ENCODE data around the gene FBXO17.
A peak's percentile ranks its signal among the peaks of the same experiment; 100 is the strongest.

The FBXO17 gene

DNA sequence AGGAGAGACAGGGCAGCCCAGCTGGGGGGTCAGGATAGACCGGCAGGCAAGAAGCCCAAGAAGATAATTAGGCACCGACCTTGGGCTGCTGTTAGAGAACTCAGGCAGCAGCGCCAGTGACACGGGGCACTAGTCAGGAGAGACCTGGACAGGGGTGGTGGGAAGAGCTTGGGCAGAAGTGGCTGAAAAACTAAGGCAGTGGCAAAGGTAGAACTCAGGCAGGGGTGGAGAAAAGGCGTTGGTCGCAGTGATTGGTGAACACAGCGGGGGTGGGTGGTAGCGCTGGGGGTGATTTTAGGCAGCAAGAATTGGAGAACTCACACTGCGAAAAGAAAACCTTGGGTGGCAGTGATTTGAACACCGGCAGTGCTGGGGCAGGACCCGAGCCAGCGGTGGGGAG, 67.9 kb downstream of the FBXO17 start:
- no peak overlapping the region for H3K9ac ChIP-seq (ENCODE audit: low read depth, low read length)
- no peaks in the 10 kb centered on the region for H3K9me3 ChIP-seq (ENCODE audit: control insufficient read depth, insufficient read depth, low read length)
- peaks cover 3% of the 10 kb centered on the region; the same call in 1 of the 2 replicates for H3K4me1 ChIP-seq (ENCODE audit: insufficient read depth, low read length)
- no peaks in the 10 kb centered on the region for H3K36me3 ChIP-seq (ENCODE audit: insufficient read depth, low read length)

DNA sequence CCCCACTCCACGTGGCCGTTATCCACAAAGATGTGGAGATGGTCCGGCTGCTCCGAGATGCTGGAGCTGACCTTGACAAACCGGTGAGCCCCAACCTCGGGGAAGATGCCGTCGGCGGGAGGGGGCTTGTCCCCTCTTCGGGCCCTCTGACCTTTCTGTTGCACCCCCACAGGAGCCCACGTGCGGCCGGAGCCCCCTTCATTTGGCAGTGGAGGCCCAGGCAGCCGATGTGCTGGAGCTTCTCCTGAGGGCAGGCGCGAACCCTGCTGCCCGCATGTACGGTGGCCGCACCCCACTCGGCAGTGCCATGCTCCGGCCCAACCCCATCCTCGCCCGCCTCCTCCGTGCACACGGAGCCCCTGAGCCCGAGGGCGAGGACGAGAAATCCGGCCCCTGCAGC, 68.3 kb downstream of the FBXO17 start:
- H3K4me1 ChIP-seq (ENCODE audit: insufficient read depth, low read length) = peaks cover 3% of the 10 kb centered on the region; the same call in 1 of the 2 replicates
- no peak overlapping the region for H3K9ac ChIP-seq (ENCODE audit: low read depth, low read length)
- no peaks in the 10 kb centered on the region for H3K9me3 ChIP-seq (ENCODE audit: control insufficient read depth, insufficient read depth, low read length)
- no peaks in the 10 kb centered on the region for H3K36me3 ChIP-seq (ENCODE audit: insufficient read depth, low read length)

GRCh38 chr19:38905620-38906019, 69.9 kb downstream of the FBXO17 start:
- H3K9ac ChIP-seq (ENCODE audit: low read depth, low read length) = no peak overlapping the region
- H3K36me3 ChIP-seq (ENCODE audit: insufficient read depth, low read length) = no peaks in the 10 kb centered on the region
- H3K9me3 ChIP-seq (ENCODE audit: control insufficient read depth, insufficient read depth, low read length) = no peaks in the 10 kb centered on the region
- peaks cover 3% of the 10 kb centered on the region; the same call in 1 of the 2 replicates for H3K4me1 ChIP-seq (ENCODE audit: insufficient read depth, low read length)

DNA sequence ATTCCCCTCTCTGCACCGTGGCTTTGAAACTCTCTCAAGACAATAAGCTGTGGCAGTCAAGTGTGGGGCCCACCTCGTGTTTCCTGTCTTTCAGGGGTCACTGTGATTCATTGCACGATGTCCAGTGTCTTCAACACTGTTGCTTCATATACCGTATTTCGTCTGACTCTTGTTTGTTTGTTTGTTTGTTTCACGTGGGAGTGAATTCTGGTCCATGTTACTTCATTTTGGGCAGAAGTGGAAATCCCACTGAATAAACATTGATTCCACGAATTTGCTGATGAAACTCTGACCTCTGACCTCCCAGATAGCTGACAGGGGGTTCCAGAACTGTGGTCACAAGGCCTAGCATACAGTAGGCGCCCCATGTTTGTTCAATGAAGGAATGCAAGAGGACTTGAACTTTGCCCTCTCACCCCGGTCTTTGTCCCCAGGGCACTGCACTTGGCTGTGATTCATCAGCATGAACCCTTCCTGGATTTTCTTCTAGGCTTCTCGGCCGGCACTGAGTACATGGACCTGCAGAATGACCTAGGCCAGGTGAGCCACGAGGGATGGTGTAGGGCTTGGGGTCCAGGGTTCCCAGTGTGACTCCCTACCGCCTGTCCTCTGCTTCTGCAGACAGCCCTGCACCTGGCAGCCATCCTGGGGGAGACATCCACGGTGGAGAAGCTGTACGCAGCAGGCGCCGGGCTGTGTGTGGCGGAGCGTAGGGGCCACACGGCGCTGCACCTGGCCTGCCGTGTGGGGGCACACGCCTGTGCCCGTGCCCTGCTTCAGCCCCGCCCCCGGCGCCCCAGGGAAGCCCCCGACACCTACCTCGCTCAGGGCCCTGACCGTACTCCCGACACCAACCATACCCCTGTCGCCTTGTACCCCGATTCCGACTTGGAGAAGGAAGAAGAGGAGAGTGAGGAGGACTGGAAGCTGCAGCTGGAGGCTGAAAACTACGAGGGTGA, 70.7 kb downstream of the FBXO17 start:
- H3K9ac ChIP-seq (ENCODE audit: low read depth, low read length) = no peak overlapping the region
- peaks cover 3% of the 10 kb centered on the region; the same call in 1 of the 2 replicates for H3K4me1 ChIP-seq (ENCODE audit: insufficient read depth, low read length)
- no peaks in the 10 kb centered on the region for H3K36me3 ChIP-seq (ENCODE audit: insufficient read depth, low read length)
- no peaks in the 10 kb centered on the region for H3K9me3 ChIP-seq (ENCODE audit: control insufficient read depth, insufficient read depth, low read length)

GRCh38 chr19:38901683-38902082, 73.9 kb downstream of the FBXO17 start:
- Histone ChIP-seq H3K9me3 (ENCODE audit: control insufficient read depth, insufficient read depth, low read length) (no peaks in the 10 kb centered on the region), H3K4me1 (ENCODE audit: insufficient read depth, low read length) (0 out of 2 replicates have a peak, but pooled peaks cover 5% of the 10 kb centered on the region), H3K9ac (ENCODE audit: low read depth, low read length) (no peak overlapping the region), H3K36me3 (ENCODE audit: insufficient read depth, low read length) (no peaks in the 10 kb centered on the region)

DNA sequence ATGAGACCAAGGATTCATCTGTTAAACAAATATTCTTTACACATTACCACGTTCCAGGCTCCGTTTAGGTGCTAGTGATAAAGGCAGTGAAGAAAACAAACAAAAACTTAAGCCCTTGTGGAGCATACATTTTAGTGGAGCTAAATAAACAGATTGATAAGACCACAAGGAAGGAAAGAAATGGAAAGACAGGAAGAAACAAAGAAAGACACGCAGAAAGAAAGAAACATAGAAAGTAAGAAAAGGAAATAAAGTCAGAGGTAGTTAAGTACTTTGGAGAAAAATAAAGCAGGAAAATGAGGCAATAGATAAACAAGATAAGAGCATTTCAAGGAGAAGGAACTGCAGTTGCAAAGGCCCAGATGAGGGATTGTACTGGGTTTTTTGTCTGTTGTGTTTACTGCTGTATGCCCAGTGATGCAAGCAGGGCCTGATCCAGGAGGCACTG, 74.8 kb downstream of the FBXO17 start:
- 0 out of 2 replicates have a peak, but pooled peaks cover 5% of the 10 kb centered on the region for H3K4me1 ChIP-seq (ENCODE audit: insufficient read depth, low read length)
- H3K9ac ChIP-seq (ENCODE audit: low read depth, low read length) = peak overlapping the region; percentile 78; the same call in 1 of the 2 replicates
- no peaks in the 10 kb centered on the region for H3K9me3 ChIP-seq (ENCODE audit: control insufficient read depth, insufficient read depth, low read length)
- no peaks in the 10 kb centered on the region for H3K36me3 ChIP-seq (ENCODE audit: insufficient read depth, low read length)

DNA sequence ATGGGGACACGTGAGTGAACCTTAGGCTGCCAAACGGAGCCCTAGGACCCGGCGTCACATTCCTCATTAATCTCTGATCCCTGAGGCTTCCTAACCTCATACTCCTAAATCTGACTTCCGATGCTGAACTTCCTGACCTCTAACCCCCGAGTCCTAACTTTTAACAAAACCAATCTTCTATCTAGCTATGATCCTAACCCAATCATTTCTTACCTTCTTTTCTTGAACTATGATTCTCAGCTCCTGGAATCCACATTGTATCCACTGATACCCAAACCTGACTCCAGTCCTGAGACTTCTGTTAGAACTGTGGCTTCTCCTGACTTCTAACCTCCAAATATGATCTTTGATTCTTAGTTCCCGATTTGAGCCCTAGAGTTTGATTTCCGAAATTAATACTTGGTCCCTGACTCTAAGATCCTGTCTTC, 75.3 kb downstream of the FBXO17 start:
- Histone ChIP-seq H3K36me3 (ENCODE audit: insufficient read depth, low read length) (no peaks in the 10 kb centered on the region), H3K9ac (ENCODE audit: low read depth, low read length) (peak overlapping the region; percentile 78)

DNA sequence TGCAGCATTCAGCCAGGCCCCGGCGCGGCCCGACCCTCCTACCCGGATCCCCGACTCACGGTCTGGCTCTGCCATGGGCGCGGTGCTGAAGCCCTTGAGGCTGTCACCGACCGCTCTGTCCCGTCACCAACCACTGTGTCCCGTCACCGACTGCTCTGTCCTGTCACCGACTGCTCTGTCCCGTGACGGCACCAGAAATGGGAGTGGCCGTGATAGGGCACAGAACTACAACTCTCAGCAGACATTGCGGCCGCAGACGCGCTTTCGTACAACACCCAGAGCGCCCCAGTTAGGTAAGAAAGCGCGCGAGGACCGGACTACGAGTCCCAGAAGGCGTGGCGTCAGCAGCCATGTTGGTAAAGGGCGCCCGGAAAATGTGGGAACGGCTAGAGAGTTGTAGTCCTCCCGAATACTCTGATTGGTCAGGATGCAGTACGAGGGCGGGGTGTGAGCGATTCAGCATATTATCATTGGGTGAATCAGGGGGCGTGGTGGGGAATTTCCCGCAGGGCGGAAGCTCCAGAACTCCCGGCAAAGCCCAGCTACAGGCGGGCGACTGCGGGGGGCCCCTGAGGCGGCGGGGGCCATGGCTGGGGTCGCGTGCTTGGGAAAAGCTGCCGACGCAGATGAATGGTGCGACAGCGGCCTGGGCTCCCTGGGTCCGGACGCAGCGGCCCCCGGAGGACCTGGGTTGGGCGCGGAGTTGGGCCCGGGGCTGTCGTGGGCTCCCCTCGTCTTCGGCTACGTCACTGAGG, 75.9 kb downstream of the FBXO17 start, which contains the start of the genes NFKBIB and SIRT2:
NFKBIB (plus strand) TSS at position 523 of the 755 bp plus-strand sequence; CDS start at position 587, 64 bp downstream.
SIRT2 (minus strand) TSS at position 172 of the 755 bp plus-strand sequence; CDS start at position 75, 97 bp downstream.
- no peaks in the 10 kb centered on the region for H3K9me3 ChIP-seq (ENCODE audit: control insufficient read depth, insufficient read depth, low read length)
- peak within 1 kb of the TSS; percentile 78 for H3K9ac ChIP-seq (ENCODE audit: low read depth, low read length)
- H3K4me1 ChIP-seq (ENCODE audit: insufficient read depth, low read length) = 0 out of 2 replicates have a peak, but pooled peaks cover 5% of the 10 kb centered on the region
- no peaks in the 10 kb centered on the region for H3K36me3 ChIP-seq (ENCODE audit: insufficient read depth, low read length)

More for the DNA sequence above, 75.3 kb downstream of the FBXO17 start:
- H3K4me1 ChIP-seq (ENCODE audit: insufficient read depth, low read length) = 0 out of 2 replicates have a peak, but pooled peaks cover 5% of the 10 kb centered on the region
- H3K9me3 ChIP-seq (ENCODE audit: control insufficient read depth, insufficient read depth, low read length) = no peaks in the 10 kb centered on the region

- Histone ChIP-seq H3K36me3 (ENCODE audit: insufficient read depth, low read length) (no peaks in the 10 kb centered on the region), H3K4me1 (ENCODE audit: insufficient read depth, low read length) (0 out of 2 replicates have a peak, but pooled peaks cover 5% of the 10 kb centered on the region), H3K9me3 (ENCODE audit: control insufficient read depth, insufficient read depth, low read length) (no peaks in the 10 kb centered on the region), H3K9ac (ENCODE audit: low read depth, low read length) (peak overlapping the region; percentile 78; the same call in 1 of the 2 replicates)
Observed at GRCh38 chr19:38898788-38899446, 76.6 kb downstream of the FBXO17 start.

- Histone ChIP-seq H3K9ac (ENCODE audit: low read depth, low read length) (no peak overlapping the region), H3K4me1 (ENCODE audit: insufficient read depth, low read length) (0 out of 2 replicates have a peak, but pooled peaks cover 5% of the 10 kb centered on the region), H3K9me3 (ENCODE audit: control insufficient read depth, insufficient read depth, low read length) (no peaks in the 10 kb centered on the region), H3K36me3 (ENCODE audit: insufficient read depth, low read length) (no peaks in the 10 kb centered on the region)
Observed at GRCh38 chr19:38894968-38895367, 80.6 kb downstream of the FBXO17 start.

- 0 out of 2 replicates have a peak, but pooled peaks cover 4% of the 10 kb centered on the region for H3K4me1 ChIP-seq (ENCODE audit: insufficient read depth, low read length)
- H3K36me3 ChIP-seq (ENCODE audit: insufficient read depth, low read length) = no peaks in the 10 kb centered on the region
- H3K9ac ChIP-seq (ENCODE audit: low read depth, low read length) = no peak overlapping the region
- no peaks in the 10 kb centered on the region for H3K9me3 ChIP-seq (ENCODE audit: control insufficient read depth, insufficient read depth, low read length)
Observed at GRCh38 chr19:38893341-38893771, 82.2 kb downstream of the FBXO17 start.

DNA sequence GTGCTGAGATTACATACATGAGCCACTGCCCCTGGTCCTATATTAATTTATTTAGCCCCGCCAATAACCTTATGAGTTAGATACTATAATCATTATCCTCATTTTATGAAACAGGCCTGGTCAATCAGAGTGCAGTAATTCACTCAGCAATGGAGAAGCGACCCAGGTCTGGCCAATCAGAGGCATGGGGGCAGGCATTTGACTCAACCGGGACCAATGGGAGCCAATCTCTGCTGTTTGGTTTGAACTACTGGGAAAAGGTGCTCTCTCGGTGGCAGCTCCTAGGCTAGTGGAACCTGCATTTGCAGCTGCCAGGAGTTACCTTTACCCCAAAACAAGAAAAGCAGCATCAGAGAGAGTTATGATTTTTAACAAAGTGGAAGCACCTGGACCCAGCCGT, 82.7 kb downstream of the FBXO17 start:
- no peaks in the 10 kb centered on the region for H3K9me3 ChIP-seq (ENCODE audit: control insufficient read depth, insufficient read depth, low read length)
- H3K36me3 ChIP-seq (ENCODE audit: insufficient read depth, low read length) = no peaks in the 10 kb centered on the region
- H3K9ac ChIP-seq (ENCODE audit: low read depth, low read length) = no peak overlapping the region
- H3K4me1 ChIP-seq (ENCODE audit: insufficient read depth, low read length) = no peaks in the 10 kb centered on the region

DNA sequence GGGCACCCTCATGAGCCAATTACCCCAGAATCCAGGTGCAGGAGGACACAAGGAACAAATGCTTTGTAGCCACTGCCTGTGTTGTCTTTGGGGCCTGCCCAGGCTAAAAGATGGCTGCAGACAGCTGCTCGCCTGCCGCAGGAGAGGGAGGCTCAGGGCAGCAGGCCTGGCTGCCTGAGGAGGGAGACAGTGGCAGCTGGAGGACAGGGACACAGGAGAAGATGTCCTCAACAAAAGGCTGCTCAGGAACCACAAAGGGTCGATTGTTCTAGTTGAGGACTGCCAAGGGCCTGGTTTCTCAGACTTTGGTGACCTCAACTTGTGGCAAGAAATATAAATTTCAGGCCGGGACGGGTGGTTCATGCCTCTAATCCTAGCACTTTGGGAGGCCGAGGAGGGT, 83.8 kb downstream of the FBXO17 start:
- H3K9me3 ChIP-seq (ENCODE audit: control insufficient read depth, insufficient read depth, low read length) = no peaks in the 10 kb centered on the region
- no peaks in the 10 kb centered on the region for H3K36me3 ChIP-seq (ENCODE audit: insufficient read depth, low read length)
- H3K4me1 ChIP-seq (ENCODE audit: insufficient read depth, low read length) = no peaks in the 10 kb centered on the region
- no peak overlapping the region for H3K9ac ChIP-seq (ENCODE audit: low read depth, low read length)
